K562 (cell line): ENCODE results near the gene PRRT1. TPM values are rescaled to one million over a fixed set of nuclear protein-coding genes. Genes with fewer than 3 reads are reported as not detected.

Experiments
- CREBBP ChIP-seq: IDR thresholded peaks from one replicate; pipeline ENCODE4 v1.6.1; 2012; ENCODE audit warnings: low read depth, mild to moderate bottlenecking, control low read depth, inconsistent platforms, low read length
- KAT7 ChIP-seq: sonication (generic); formaldehyde crosslinking; IDR thresholded peaks from 2 replicates; pipeline ENCODE4 v1.8.0; 2022; ENCODE audit warnings: missing genetic modification reagents, mild to moderate bottlenecking, borderline replicate concordance
- MCM3 ChIP-seq: fragments of 450-650 bp; IDR thresholded peaks from 2 replicates; pipeline ENCODE4 v1.6.1; 2016
- MTF1 ChIP-seq: fragments of 250-450 bp; sonication (Bioruptor Pico); IDR thresholded peaks from 2 replicates; pipeline ENCODE4 v1.9.0; 2021; ENCODE audit warnings: moderate library complexity, mild to moderate bottlenecking, inconsistent platforms, borderline replicate concordance
- MYC ChIP-seq, 2 experiments: fragments of 250-450 bp in 1 of 2; sonication (Bioruptor Pico) in 1 of 2; IDR thresholded peaks; 2 replicates each; pipeline versions ENCODE4 v1.5.1 to v1.6.1; 2012 to 2021; ENCODE audit warnings: low read depth in 2 of 2, borderline replicate concordance in 1 of 2, improper control_type of control experiment in 1 of 2, low read length in 1 of 2, mild to moderate bottlenecking in 1 of 2, moderate library complexity in 1 of 2
- PRPF4 ChIP-seq: fragments of 200-400 bp; formaldehyde crosslinking; IDR thresholded peaks from one replicate; pipeline ENCODE4 v1.6.1; 2017; ENCODE audit warnings: low read length, low read depth, mild to moderate bottlenecking; ENCODE audit not compliant: insufficient read depth, poor library complexity, severe bottlenecking
- RBM39 ChIP-seq: fragments of 200-400 bp; formaldehyde crosslinking; optimal IDR thresholded peaks from 2 replicates; pipeline ENCODE3; 2018; ENCODE audit warnings: low read depth, low read length
- SAFB2 ChIP-seq: fragments of 200-400 bp; formaldehyde crosslinking; IDR thresholded peaks from 2 replicates; pipeline ENCODE4 v1.6.1; 2018; ENCODE audit warnings: borderline replicate concordance, low read length, low read depth, moderate library complexity; ENCODE audit not compliant: severe bottlenecking
- SP2 ChIP-seq: IDR thresholded peaks from 2 replicates; pipeline ENCODE4 v1.6.1; 2011; ENCODE audit warnings: mild to moderate bottlenecking, low read depth, low read length, moderate library complexity; ENCODE audit not compliant: poor library complexity, severe bottlenecking; ENCODE audit errors: extremely low read depth
- SUPT5H ChIP-seq: fragments of 450-650 bp; IDR thresholded peaks from 2 replicates; pipeline ENCODE4 v1.6.1; 2016
- ZNF77 ChIP-seq: fragments of 250-450 bp; sonication (Bioruptor Pico); IDR thresholded peaks from 2 replicates; pipeline ENCODE4 v1.5.0; 2020
- polyA plus RNA-seq, 8 experiments: library from polyadenylated mRNA; depleted of rRNA in 4 of 8; stranded (reverse) in 5 of 8; unstranded in 3 of 8; fragments of >200 nt; fragmentation: Nextera tagmentation in 2 of 8; fragmentation: Illumina TruSeq in 1 of 8; extraction: Ambion mirVana in 2 of 8; extraction: Trizol in 1 of 8; gene quantifications; 2 replicates each; pipeline versions ENCODE4 v1.2.1 to v1.2.3, GENCODE V29; 2011 to 2014; ENCODE audit warnings: inconsistent platforms in 1 of 8, missing spikeins in 1 of 8
- total RNA-seq, 7 experiments: library from RNA; depleted of rRNA in 6 of 7; stranded (reverse); fragments of >200 nt in 6 of 7; fragmentation: Illumina TruSeq in 2 of 7; extraction: Trizol in 2 of 7; gene quantifications; 2 replicates each; pipeline versions ENCODE4 v1.2.1 to v1.2.3, GENCODE V29; 2011 to 2021; ENCODE audit warnings: low replicate concordance in 1 of 7
- TF ChIP-seq, protein P1 (sequence below): sonication (generic); formaldehyde crosslinking; IDR thresholded peaks from 2 replicates; pipeline ENCODE4 v1.8.0; 2023; ENCODE audit warnings: missing genetic modification reagents, mild to moderate bottlenecking, borderline replicate concordance
- TF ChIP-seq, protein P2 (sequence below): fragments of 450-650 bp; IDR thresholded peaks from 2 replicates; pipeline ENCODE4 v1.6.1; 2018; ENCODE audit warnings: mild to moderate bottlenecking, low read depth; ENCODE audit not compliant: partially characterized antibody
- TF ChIP-seq, protein P3 (sequence below): sonication (generic); formaldehyde crosslinking; IDR thresholded peaks from 2 replicates; pipeline ENCODE4 v1.8.1; 2023; ENCODE audit warnings: mild to moderate bottlenecking, missing genetic modification reagents
- TF ChIP-seq, protein P4 (sequence below): fragments of 450-650 bp; formaldehyde crosslinking; conservative IDR thresholded peaks from 2 replicates; pipeline ENCODE4 v1.4.0; 2022; ENCODE audit warnings: mild to moderate bottlenecking, missing genetic modification characterization

Gene PRRT1
- total and polyA plus RNA-seq, 9 of the 15 experiments (the other 6 are each of a cell fraction or from before 2014, with no cell fraction given) = 0.14 to 3.5 (median 0.41) TPM

DNA sequence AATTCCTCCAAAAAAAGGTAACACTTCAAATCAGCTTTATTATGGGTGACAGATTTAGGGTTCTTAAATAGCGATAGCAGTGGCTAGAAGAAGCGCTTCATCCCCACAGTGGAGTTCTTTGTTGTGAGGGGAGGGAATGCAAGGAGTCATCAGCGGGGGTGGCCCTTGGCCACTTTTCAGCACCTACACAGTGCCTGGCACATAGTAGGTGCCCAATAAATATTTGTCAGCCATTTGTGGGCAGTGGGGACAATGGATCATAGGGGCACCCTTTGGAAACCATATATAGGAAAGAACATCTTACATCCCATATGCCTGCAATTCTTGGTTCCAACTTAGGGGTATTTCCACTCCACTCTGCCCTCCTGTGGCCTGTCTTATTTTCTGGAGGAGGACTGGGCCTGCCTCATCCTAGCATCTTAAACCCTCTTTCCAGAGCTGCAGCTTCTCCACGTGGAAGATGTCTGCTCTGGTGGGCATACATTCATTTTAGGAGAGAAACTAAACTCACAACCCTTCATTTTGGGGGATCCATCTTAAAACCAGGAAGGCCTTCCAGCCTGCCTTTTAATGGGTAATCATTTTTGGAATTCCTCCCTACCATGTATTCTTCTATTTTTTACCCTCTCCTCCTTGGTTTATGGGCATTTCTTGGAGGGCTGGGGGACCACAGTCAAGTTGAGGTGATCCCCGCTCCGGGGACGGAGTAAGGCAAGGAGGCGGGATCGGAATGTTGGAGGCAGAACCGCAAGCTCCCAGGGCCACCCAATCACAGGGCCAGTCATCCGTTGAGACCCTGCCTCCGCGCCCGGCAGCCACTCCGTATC lies 43.3 kb upstream of the PRRT1 start (continued):
- TF ChIP-seq, protein P1, sequence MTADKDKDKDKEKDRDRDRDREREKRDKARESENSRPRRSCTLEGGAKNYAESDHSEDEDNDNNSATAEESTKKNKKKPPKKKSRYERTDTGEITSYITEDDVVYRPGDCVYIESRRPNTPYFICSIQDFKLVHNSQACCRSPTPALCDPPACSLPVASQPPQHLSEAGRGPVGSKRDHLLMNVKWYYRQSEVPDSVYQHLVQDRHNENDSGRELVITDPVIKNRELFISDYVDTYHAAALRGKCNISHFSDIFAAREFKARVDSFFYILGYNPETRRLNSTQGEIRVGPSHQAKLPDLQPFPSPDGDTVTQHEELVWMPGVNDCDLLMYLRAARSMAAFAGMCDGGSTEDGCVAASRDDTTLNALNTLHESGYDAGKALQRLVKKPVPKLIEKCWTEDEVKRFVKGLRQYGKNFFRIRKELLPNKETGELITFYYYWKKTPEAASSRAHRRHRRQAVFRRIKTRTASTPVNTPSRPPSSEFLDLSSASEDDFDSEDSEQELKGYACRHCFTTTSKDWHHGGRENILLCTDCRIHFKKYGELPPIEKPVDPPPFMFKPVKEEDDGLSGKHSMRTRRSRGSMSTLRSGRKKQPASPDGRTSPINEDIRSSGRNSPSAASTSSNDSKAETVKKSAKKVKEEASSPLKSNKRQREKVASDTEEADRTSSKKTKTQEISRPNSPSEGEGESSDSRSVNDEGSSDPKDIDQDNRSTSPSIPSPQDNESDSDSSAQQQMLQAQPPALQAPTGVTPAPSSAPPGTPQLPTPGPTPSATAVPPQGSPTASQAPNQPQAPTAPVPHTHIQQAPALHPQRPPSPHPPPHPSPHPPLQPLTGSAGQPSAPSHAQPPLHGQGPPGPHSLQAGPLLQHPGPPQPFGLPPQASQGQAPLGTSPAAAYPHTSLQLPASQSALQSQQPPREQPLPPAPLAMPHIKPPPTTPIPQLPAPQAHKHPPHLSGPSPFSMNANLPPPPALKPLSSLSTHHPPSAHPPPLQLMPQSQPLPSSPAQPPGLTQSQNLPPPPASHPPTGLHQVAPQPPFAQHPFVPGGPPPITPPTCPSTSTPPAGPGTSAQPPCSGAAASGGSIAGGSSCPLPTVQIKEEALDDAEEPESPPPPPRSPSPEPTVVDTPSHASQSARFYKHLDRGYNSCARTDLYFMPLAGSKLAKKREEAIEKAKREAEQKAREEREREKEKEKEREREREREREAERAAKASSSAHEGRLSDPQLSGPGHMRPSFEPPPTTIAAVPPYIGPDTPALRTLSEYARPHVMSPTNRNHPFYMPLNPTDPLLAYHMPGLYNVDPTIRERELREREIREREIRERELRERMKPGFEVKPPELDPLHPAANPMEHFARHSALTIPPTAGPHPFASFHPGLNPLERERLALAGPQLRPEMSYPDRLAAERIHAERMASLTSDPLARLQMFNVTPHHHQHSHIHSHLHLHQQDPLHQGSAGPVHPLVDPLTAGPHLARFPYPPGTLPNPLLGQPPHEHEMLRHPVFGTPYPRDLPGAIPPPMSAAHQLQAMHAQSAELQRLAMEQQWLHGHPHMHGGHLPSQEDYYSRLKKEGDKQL = no peak
- TF ChIP-seq PRPF4 (no peak), SP2 (peak; percentile 39), CREBBP (no peak), MYC (IDR thresholded peaks at IDR 0.05; ENCODE audit: low read depth, low read length) (peak; percentile 35; the same call in 1 of the 2 replicates), MYC (CRISPR knock-in tag; IDR thresholded peaks at IDR 0.05; ENCODE audit: borderline replicate concordance, low read depth) (peak; percentile 72; the same call in 1 of the 2 replicates), MCM3 (no peak), KAT7 (CRISPR knock-in tag) (no peak), SUPT5H (peak; percentile 54), MTF1 (no peak), SAFB2 (no peak), ZNF77 (CRISPR knock-in tag) (no peak), RBM39 (no peak)
- TF ChIP-seq, protein P2, sequence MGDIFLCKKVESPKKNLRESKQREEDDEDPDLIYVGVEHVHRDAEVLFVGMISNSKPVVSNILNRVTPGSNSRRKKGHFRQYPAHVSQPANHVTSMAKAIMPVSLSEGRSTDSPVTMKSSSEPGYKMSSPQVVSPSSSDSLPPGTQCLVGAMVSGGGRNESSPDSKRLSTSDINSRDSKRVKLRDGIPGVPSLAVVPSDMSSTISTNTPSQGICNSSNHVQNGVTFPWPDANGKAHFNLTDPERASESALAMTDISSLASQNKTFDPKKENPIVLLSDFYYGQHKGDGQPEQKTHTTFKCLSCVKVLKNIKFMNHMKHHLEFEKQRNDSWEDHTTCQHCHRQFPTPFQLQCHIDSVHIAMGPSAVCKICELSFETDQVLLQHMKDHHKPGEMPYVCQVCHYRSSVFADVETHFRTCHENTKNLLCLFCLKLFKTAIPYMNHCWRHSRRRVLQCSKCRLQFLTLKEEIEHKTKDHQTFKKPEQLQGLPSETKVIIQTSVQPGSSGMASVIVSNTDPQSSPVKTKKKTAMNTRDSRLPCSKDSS = no peak
- TF ChIP-seq, protein P3, sequence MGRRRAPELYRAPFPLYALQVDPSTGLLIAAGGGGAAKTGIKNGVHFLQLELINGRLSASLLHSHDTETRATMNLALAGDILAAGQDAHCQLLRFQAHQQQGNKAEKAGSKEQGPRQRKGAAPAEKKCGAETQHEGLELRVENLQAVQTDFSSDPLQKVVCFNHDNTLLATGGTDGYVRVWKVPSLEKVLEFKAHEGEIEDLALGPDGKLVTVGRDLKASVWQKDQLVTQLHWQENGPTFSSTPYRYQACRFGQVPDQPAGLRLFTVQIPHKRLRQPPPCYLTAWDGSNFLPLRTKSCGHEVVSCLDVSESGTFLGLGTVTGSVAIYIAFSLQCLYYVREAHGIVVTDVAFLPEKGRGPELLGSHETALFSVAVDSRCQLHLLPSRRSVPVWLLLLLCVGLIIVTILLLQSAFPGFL = no peak
- TF ChIP-seq, protein P4, sequence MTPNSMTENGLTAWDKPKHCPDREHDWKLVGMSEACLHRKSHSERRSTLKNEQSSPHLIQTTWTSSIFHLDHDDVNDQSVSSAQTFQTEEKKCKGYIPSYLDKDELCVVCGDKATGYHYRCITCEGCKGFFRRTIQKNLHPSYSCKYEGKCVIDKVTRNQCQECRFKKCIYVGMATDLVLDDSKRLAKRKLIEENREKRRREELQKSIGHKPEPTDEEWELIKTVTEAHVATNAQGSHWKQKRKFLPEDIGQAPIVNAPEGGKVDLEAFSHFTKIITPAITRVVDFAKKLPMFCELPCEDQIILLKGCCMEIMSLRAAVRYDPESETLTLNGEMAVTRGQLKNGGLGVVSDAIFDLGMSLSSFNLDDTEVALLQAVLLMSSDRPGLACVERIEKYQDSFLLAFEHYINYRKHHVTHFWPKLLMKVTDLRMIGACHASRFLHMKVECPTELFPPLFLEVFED (CRISPR knock-in tag) = peak; percentile 72; the same call in 1 of the 2 replicates
